ENCODE results near the gene C7orf57.

GRCh38 chr7:48028938-48029337 lies 6.4 kb upstream of the C7orf57 start, which contains the start of gene SUN3:
- no peak for TF ChIP-seq CTCF (IDR thresholded peaks at IDR 0.05; ENCODE audit: low read length)
- TF ChIP-seq EZH2phosphoT487 (IDR thresholded peaks at IDR 0.05; ENCODE audit: low read length), result no peak
- no peak for TF ChIP-seq EZH2 (optimal IDR thresholded peaks at IDR 0.05; ENCODE audit: low read depth, low read length)
